ENCODE data around the gene OR2T6.
"Not testable (repeated sequence)": the region's sequence is repeated elsewhere in the genome, so short reads cannot be mapped to it uniquely, and the experiment has no call there.

The OR2T6 gene

DNA sequence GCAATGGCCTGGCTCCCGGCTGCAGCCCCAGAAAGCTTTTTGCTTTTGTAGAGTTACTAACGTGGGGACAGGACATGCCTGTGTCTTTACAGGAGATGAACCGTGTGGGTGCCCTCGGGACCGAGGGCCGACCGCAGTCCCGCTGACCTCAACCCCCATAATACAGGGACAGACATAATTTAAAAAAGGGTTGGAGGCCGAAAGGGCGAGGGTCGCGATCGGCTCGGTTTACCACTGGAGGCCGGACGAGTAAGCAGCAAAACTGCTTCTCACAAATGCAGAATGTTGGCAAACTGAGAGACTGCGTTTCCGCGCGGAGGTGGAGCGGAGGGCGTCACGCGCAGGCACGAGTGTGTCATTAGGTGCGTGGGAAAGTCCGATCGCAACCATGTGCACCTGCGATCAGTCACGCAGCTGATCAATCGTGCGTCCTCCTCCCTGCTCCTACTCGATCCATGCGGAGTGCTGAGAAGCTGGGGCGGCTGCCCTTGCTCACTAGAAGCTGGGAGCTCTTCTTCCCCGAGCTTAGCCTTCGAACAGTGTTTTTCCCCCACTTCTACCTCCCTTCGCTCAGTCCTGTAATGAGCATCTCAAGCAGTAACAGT, 58.4 kb downstream of the OR2T6 start:
- DNase-seq, result not testable (repeated sequence)

- not testable (repeated sequence) for DNase-seq
Measured at GRCh38 chr1:248434913-248435312, 59.4 kb downstream of the OR2T6 start.

GRCh38 chr1:248436303-248436702, 60.8 kb downstream of the OR2T6 start:
- DNase-seq, result not testable (repeated sequence)

DNA sequence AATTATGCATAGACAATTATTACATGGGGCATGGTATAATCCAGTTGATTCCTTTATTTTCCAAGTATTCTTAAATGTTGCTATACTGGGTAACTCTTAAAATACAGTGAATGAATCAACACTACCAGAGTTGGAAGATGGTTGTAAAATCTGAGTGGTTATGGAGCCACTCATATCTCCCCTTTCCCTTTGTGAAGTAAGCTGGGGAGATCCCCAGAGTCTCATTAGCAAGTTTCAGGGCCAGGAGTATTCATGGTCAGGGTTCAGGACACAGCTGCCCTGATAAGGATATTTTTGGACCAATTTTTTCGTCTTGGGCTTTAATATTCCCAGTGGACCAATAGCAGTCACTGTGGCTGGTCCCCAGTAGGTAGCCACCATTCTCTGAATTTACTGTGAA, 63.1 kb downstream of the OR2T6 start:
- not testable (repeated sequence) for DNase-seq

- not testable (repeated sequence) for DNase-seq
Measured at GRCh38 chr1:248439283-248439682, 63.7 kb downstream of the OR2T6 start.

Data from retina (tissue), 1 donor.